GM12878 (cell line): ENCODE data around the gene TMEM94.

Experiments used
- BCL11A ChIP-seq: IDR thresholded peaks from 2 replicates; pipeline ENCODE4 v1.6.1; 2011; ENCODE audit warnings: low read depth, low read length
- EZH2 ChIP-seq: IDR thresholded peaks from 2 replicates; pipeline ENCODE4 v1.6.1; 2012; ENCODE audit warnings: low read depth, mild to moderate bottlenecking, control low read depth, inconsistent platforms, low read length, borderline replicate concordance; ENCODE audit not compliant: control insufficient read depth
- PBX3 ChIP-seq: IDR thresholded peaks from 2 replicates; pipeline ENCODE4 v1.6.1; 2011; ENCODE audit warnings: mild to moderate bottlenecking, low read depth, low read length, moderate library complexity; ENCODE audit not compliant: insufficient replicate concordance

GRCh38 chr17:75442168-75443103 lies 14.0 kb upstream of the TMEM94 start:
- TF ChIP-seq BCL11A (no peak), PBX3 (no peak), EZH2 (no peak)
